WTC11 (cell line): ENCODE data around the gene NRP2. TPM values are rescaled to one million over a fixed set of nuclear protein-coding genes. Genes with fewer than 3 reads are reported as not detected.

ENCODE experiments used
- ATAC-seq: fragments of 200-7000 bp; cut with Tn5 transposase; 2 replicates; pipeline ENCODE4 v1.10.0; 2021; ENCODE audit warnings: mild to moderate bottlenecking, moderate library complexity
- CTCF ChIA-PET: fragments of 300-600 bp; sonication (Branson Sonifier 250); formaldehyde crosslinking; loops from one replicate; lab custom pipeline; 2021; ENCODE audit warnings: antibody characterized with exemption; lab: Charles Lee
- POLR2A ChIA-PET: fragments of 350-600 bp; sonication (Branson Sonifier 250); formaldehyde crosslinking; loops from one replicate; lab custom pipeline; 2021; ENCODE audit warnings: antibody characterized with exemption; lab: Charles Lee
- DNase-seq: peaks from one replicate; pipeline ENCODE4 v3.0.0; 2021; ENCODE audit warnings: low spot score
- H3K27ac Mint-ChIP-seq: 2 replicates; pipeline ENCODE4 v1.8.0; 2021; ENCODE audit warnings: mixed read lengths
- H3K27me3 Mint-ChIP-seq: 2 replicates; pipeline ENCODE4 v1.8.0; 2021; ENCODE audit warnings: low read depth, mild to moderate bottlenecking, moderate library complexity, mixed read lengths
- H3K36me3 Mint-ChIP-seq: 2 replicates; pipeline ENCODE4 v1.8.0; 2021; ENCODE audit warnings: mixed read lengths
- H3K4me1 Mint-ChIP-seq: 2 replicates; pipeline ENCODE4 v1.8.0; 2022; ENCODE audit warnings: mixed read lengths
- H3K4me3 Mint-ChIP-seq: 2 replicates; pipeline ENCODE4 v1.8.0; 2021; ENCODE audit warnings: mild to moderate bottlenecking, moderate library complexity, mixed read lengths
- H3K9me3 Mint-ChIP-seq: 2 replicates; pipeline ENCODE4 v1.8.0; 2021; ENCODE audit warnings: mixed read lengths
- CDX4 ChIP-seq: fragments of 250-450 bp; sonication (Bioruptor Pico); IDR thresholded peaks from 2 replicates; pipeline ENCODE4 v1.9.0; 2021; ENCODE audit warnings: moderate library complexity, mild to moderate bottlenecking, inconsistent platforms, borderline replicate concordance
- CREB1 ChIP-seq: sonication (generic); formaldehyde crosslinking; IDR thresholded peaks from 2 replicates; pipeline ENCODE4 v1.8.0; 2023; ENCODE audit warnings: mild to moderate bottlenecking, missing genetic modification reagents
- ESRRA ChIP-seq: sonication (generic); formaldehyde crosslinking; IDR thresholded peaks from 2 replicates; pipeline ENCODE4 v1.8.1; 2022; ENCODE audit warnings: mild to moderate bottlenecking, missing genetic modification reagents, borderline replicate concordance
- ETV6 ChIP-seq: sonication (generic); formaldehyde crosslinking; IDR thresholded peaks from 2 replicates; pipeline ENCODE4 v1.8.1; 2022; ENCODE audit warnings: mild to moderate bottlenecking, missing genetic modification reagents
- GABPB1 ChIP-seq: sonication (generic); formaldehyde crosslinking; IDR thresholded peaks from 2 replicates; pipeline ENCODE4 v1.8.1; 2023; ENCODE audit warnings: mild to moderate bottlenecking, missing genetic modification reagents
- GRHL2 ChIP-seq: fragments of 250-450 bp; sonication (Bioruptor Pico); IDR thresholded peaks from 2 replicates; pipeline ENCODE4 v1.8.0; 2022; ENCODE audit warnings: mild to moderate bottlenecking, moderate library complexity; ENCODE audit not compliant: insufficient replicate concordance, severe bottlenecking
- HMGXB4 ChIP-seq: sonication (generic); formaldehyde crosslinking; IDR thresholded peaks from 2 replicates; pipeline ENCODE4 v1.8.1; 2023; ENCODE audit warnings: mild to moderate bottlenecking, moderate library complexity, missing genetic modification reagents
- JAZF1 ChIP-seq: fragments of 250-450 bp; sonication (Bioruptor Pico); IDR thresholded peaks from 2 replicates; pipeline ENCODE4 v1.9.0; 2021; ENCODE audit warnings: moderate library complexity, mild to moderate bottlenecking, inconsistent platforms
- NFATC4 ChIP-seq: fragments of 250-450 bp; sonication (Bioruptor Pico); IDR thresholded peaks from 2 replicates; pipeline ENCODE4 v1.9.0; 2021; ENCODE audit warnings: mild to moderate bottlenecking
- NFYB ChIP-seq: sonication (generic); formaldehyde crosslinking; conservative IDR thresholded peaks from 2 replicates; pipeline ENCODE4 v1.8.0; 2022; ENCODE audit warnings: low read depth, missing genetic modification reagents
- NR1H2 ChIP-seq: sonication (generic); formaldehyde crosslinking; IDR thresholded peaks from 2 replicates; pipeline ENCODE4 v1.9.0; 2021; ENCODE audit warnings: mild to moderate bottlenecking, moderate library complexity, missing genetic modification reagents
- NR2C2 ChIP-seq: sonication (generic); formaldehyde crosslinking; IDR thresholded peaks from 2 replicates; pipeline ENCODE4 v1.8.0; 2022; ENCODE audit warnings: mild to moderate bottlenecking, missing genetic modification reagents
- SMAD4 ChIP-seq: sonication (generic); formaldehyde crosslinking; IDR thresholded peaks from 2 replicates; pipeline ENCODE4 v1.8.0; 2022; ENCODE audit warnings: mild to moderate bottlenecking, missing genetic modification reagents
- TEAD1 ChIP-seq: sonication (generic); formaldehyde crosslinking; IDR thresholded peaks from 2 replicates; pipeline ENCODE4 v1.8.0; 2022; ENCODE audit warnings: mild to moderate bottlenecking, missing genetic modification reagents
- ZMAT4 ChIP-seq: fragments of 250-450 bp; sonication (Bioruptor Pico); IDR thresholded peaks from 2 replicates; pipeline ENCODE4 v1.9.0; 2021; ENCODE audit warnings: mild to moderate bottlenecking
- ZNF121 ChIP-seq: sonication (generic); formaldehyde crosslinking; IDR thresholded peaks from 2 replicates; pipeline ENCODE4 v1.8.0; 2023; ENCODE audit warnings: missing genetic modification reagents
- ZNF138 ChIP-seq: sonication (generic); formaldehyde crosslinking; conservative IDR thresholded peaks from 2 replicates; pipeline ENCODE4 v1.8.1; 2022; ENCODE audit warnings: mild to moderate bottlenecking, moderate library complexity, missing genetic modification reagents
- ZNF219 ChIP-seq: sonication (generic); formaldehyde crosslinking; IDR thresholded peaks from 2 replicates; pipeline ENCODE4 v1.8.0; 2023; ENCODE audit warnings: missing genetic modification reagents, mild to moderate bottlenecking, borderline replicate concordance
- ZNF232 ChIP-seq: sonication (generic); formaldehyde crosslinking; IDR thresholded peaks from 2 replicates; pipeline ENCODE4 v1.8.0; 2022; ENCODE audit warnings: mild to moderate bottlenecking, missing genetic modification reagents
- ZNF263 ChIP-seq: sonication (generic); formaldehyde crosslinking; IDR thresholded peaks from 2 replicates; pipeline ENCODE4 v1.8.1; 2022; ENCODE audit warnings: low read depth, mild to moderate bottlenecking, moderate library complexity, missing genetic modification reagents
- ZNF317 ChIP-seq: sonication (generic); formaldehyde crosslinking; IDR thresholded peaks from 2 replicates; pipeline ENCODE4 v1.8.1; 2023; ENCODE audit warnings: low read depth, mild to moderate bottlenecking, moderate library complexity, missing genetic modification reagents, borderline replicate concordance
- ZNF425 ChIP-seq: fragments of 250-450 bp; sonication (Bioruptor Pico); conservative IDR thresholded peaks from 2 replicates; pipeline ENCODE4 v1.9.0; 2021; ENCODE audit warnings: mild to moderate bottlenecking
- total RNA-seq: library from RNA; stranded (reverse); gene quantifications from 3 replicates; pipeline ENCODE4 v1.2.3, GENCODE V29; 2021
- TF ChIP-seq, protein P1 (sequence below): sonication (generic); formaldehyde crosslinking; IDR thresholded peaks from 2 replicates; pipeline ENCODE4 v1.8.0; 2022; ENCODE audit warnings: mild to moderate bottlenecking, missing genetic modification reagents
- TF ChIP-seq, protein P2 (sequence below): sonication (generic); formaldehyde crosslinking; IDR thresholded peaks from 2 replicates; pipeline ENCODE4 v1.8.1; 2022; ENCODE audit warnings: missing genetic modification reagents, borderline replicate concordance
- TF ChIP-seq, protein P3 (sequence below): sonication (generic); formaldehyde crosslinking; IDR thresholded peaks from 2 replicates; pipeline ENCODE4 v1.8.0; 2022; ENCODE audit warnings: mild to moderate bottlenecking, missing genetic modification reagents
- TF ChIP-seq, protein P4 (sequence below): sonication (generic); formaldehyde crosslinking; conservative IDR thresholded peaks from 2 replicates; pipeline ENCODE4 v1.8.1; 2022; ENCODE audit warnings: mild to moderate bottlenecking, missing genetic modification reagents
- TF ChIP-seq, protein P5 (sequence below): sonication (generic); formaldehyde crosslinking; IDR thresholded peaks from 2 replicates; pipeline ENCODE4 v1.8.1; 2023; ENCODE audit warnings: mild to moderate bottlenecking, missing genetic modification reagents, moderate library complexity

The NRP2 gene
- total RNA-seq, 1 experiment from 2014 or later, result 41.0 TPM

DNA sequence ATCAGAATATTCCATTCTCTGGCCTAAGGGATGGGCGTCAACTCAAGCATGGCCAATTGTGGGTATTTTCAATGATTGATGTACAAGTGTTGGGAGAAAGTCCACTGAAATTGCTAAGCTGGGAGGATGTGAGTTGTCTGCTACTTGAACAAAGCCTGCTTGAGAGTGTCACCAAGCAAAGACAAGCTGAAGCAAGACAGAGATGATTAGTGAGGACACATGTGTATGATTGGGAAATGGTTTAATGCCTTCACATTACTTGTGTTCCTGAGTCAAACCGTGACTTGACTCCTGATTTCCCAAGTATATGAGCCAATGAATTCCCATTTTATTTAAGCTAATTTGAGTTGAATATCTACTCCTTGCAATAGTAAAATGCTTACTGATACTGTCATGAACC lies 23.7 kb upstream of the NRP2 start:
- no peaks in the 10 kb centered on the region for H3K36me3 Mint-ChIP-seq
- no peak overlapping the region for H3K27ac Mint-ChIP-seq
- H3K27me3 Mint-ChIP-seq, result no peaks in the 10 kb centered on the region; the same call in none of the 2 replicates
- ChIA-PET POLR2A (no interaction called here), CTCF (no interaction called here)
- ATAC-seq (no peak), DNase-seq (no peak)
- no peak for TF ChIP-seq ETV6 (CRISPR knock-in tag)
- TF ChIP-seq, protein P1, sequence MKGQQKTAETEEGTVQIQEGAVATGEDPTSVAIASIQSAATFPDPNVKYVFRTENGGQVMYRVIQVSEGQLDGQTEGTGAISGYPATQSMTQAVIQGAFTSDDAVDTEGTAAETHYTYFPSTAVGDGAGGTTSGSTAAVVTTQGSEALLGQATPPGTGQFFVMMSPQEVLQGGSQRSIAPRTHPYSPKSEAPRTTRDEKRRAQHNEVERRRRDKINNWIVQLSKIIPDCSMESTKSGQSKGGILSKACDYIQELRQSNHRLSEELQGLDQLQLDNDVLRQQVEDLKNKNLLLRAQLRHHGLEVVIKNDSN (CRISPR knock-in tag), result no peak
- TF ChIP-seq CDX4 (CRISPR knock-in tag), result no peak
- TF ChIP-seq, protein P2, sequence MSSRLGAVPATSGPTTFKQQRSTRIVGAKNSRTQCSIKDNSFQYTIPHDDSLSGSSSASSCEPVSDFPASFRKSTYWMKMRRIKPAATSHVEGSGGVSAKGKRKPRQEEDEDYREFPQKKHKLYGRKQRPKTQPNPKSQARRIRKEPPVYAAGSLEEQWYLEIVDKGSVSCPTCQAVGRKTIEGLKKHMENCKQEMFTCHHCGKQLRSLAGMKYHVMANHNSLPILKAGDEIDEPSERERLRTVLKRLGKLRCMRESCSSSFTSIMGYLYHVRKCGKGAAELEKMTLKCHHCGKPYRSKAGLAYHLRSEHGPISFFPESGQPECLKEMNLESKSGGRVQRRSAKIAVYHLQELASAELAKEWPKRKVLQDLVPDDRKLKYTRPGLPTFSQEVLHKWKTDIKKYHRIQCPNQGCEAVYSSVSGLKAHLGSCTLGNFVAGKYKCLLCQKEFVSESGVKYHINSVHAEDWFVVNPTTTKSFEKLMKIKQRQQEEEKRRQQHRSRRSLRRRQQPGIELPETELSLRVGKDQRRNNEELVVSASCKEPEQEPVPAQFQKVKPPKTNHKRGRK (CRISPR knock-in tag), result no peak
- no peak for TF ChIP-seq ZNF138 (CRISPR knock-in tag)
- TF ChIP-seq GRHL2 (CRISPR knock-in tag), result no peak
- no peak for TF ChIP-seq ZNF121 (CRISPR knock-in tag)
- TF ChIP-seq ZNF425, result no peak
- TF ChIP-seq NFYB (CRISPR knock-in tag), result no peak
- TF ChIP-seq, protein P3, sequence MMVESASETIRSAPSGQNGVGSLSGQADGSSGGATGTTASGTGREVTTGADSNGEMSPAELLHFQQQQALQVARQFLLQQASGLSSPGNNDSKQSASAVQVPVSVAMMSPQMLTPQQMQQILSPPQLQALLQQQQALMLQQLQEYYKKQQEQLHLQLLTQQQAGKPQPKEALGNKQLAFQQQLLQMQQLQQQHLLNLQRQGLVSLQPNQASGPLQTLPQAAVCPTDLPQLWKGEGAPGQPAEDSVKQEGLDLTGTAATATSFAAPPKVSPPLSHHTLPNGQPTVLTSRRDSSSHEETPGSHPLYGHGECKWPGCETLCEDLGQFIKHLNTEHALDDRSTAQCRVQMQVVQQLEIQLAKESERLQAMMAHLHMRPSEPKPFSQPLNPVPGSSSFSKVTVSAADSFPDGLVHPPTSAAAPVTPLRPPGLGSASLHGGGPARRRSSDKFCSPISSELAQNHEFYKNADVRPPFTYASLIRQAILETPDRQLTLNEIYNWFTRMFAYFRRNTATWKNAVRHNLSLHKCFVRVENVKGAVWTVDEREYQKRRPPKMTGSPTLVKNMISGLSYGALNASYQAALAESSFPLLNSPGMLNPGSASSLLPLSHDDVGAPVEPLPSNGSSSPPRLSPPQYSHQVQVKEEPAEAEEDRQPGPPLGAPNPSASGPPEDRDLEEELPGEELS (CRISPR knock-in tag), result no peak
- TF ChIP-seq, protein P4, sequence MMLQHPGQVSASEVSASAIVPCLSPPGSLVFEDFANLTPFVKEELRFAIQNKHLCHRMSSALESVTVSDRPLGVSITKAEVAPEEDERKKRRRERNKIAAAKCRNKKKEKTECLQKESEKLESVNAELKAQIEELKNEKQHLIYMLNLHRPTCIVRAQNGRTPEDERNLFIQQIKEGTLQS, result no peak
- no peak for TF ChIP-seq ZNF317 (CRISPR knock-in tag)
- TF ChIP-seq ZMAT4 (CRISPR knock-in tag), result no peak
- TF ChIP-seq NR2C2 (CRISPR knock-in tag), result no peak
- H3K9me3 Mint-ChIP-seq, result no peaks in the 10 kb centered on the region
- H3K4me3 Mint-ChIP-seq, result no peak overlapping the region
- H3K4me1 Mint-ChIP-seq, result no peaks in the 10 kb centered on the region

GRCh38 chr2:205659922-205660321 lies 22.4 kb upstream of the NRP2 start:
- no peaks in the 10 kb centered on the region for H3K4me1 Mint-ChIP-seq
- no peak for DNase-seq
- no peak overlapping the region for H3K4me3 Mint-ChIP-seq
- no peaks in the 10 kb centered on the region for H3K36me3 Mint-ChIP-seq
- H3K27me3 Mint-ChIP-seq, result no peaks in the 10 kb centered on the region; the same call in none of the 2 replicates
- no peak for ATAC-seq
- ChIA-PET CTCF (interaction anchor here (1.1 kb wide), 1 partner anchor 10 kb away, joined by 3 read pairs; no protein-coding TSS in a partner anchor), POLR2A (no interaction called here)
- H3K27ac Mint-ChIP-seq, result no peak overlapping the region
- peaks cover 2% of the 10 kb centered on the region; the same call in 1 of the 2 replicates for H3K9me3 Mint-ChIP-seq
- no peak for TF ChIP-seq GABPB1 (CRISPR knock-in tag)
- TF ChIP-seq CREB1, result no peak
- no peak for TF ChIP-seq TEAD1 (CRISPR knock-in tag)
- TF ChIP-seq ESRRA (CRISPR knock-in tag), result no peak
- TF ChIP-seq JAZF1 (CRISPR knock-in tag), result no peak
- TF ChIP-seq HMGXB4 (CRISPR knock-in tag), result no peak
- TF ChIP-seq, protein P5, sequence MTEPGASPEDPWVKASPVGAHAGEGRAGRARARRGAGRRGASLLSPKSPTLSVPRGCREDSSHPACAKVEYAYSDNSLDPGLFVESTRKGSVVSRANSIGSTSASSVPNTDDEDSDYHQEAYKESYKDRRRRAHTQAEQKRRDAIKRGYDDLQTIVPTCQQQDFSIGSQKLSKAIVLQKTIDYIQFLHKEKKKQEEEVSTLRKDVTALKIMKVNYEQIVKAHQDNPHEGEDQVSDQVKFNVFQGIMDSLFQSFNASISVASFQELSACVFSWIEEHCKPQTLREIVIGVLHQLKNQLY, result no peak
- TF ChIP-seq NR1H2, result no peak
- no peak for TF ChIP-seq ZNF232 (CRISPR knock-in tag)
- TF ChIP-seq ZNF219, result no peak
- no peak for TF ChIP-seq SMAD4 (CRISPR knock-in tag)
- no peak for TF ChIP-seq ZNF263 (CRISPR knock-in tag)
- TF ChIP-seq NFATC4 (CRISPR knock-in tag), result no peak
